Cerebellar nuclear complex (tissue), 1 donor: ENCODE data around the gene VAV3.
"Not testable (repeated sequence)": the region's sequence is repeated elsewhere in the genome, so short reads cannot be mapped to it uniquely, and the experiment has no call there.

ENCODE experiments used
- DNase-seq, 2 experiments: peaks; one replicate each; lab custom pipeline; 2025; lab: John Stamatoyannopoulos, UW

Gene VAV3

GRCh38 chr1:107739651-107740050, 225.3 kb downstream of the VAV3 start:
- DNase-seq = no peak

- DNase-seq = no peak
These were observed 225.8 kb downstream of the VAV3 start for GRCh38 chr1:107739201-107739600.

- not testable (repeated sequence) for DNase-seq
These were observed 231.6 kb downstream of the VAV3 start for GRCh38 chr1:107733401-107733800.

GRCh38 chr1:107727866-107728265, 237.1 kb downstream of the VAV3 start:
- no peak for DNase-seq

GRCh38 chr1:107726860-107727259, 238.1 kb downstream of the VAV3 start:
- DNase-seq = no peak

- DNase-seq = no peak
These were observed 240.3 kb downstream of the VAV3 start for GRCh38 chr1:107724648-107725047.

GRCh38 chr1:107720210-107720609, 244.8 kb downstream of the VAV3 start:
- not testable (repeated sequence) for DNase-seq

GRCh38 chr1:107710005-107710404, 255.0 kb downstream of the VAV3 start:
- no peak for DNase-seq

- no peak for DNase-seq
These were observed 257.9 kb downstream of the VAV3 start for GRCh38 chr1:107707111-107707510.

GRCh38 chr1:107706182-107706581, 258.8 kb downstream of the VAV3 start:
- DNase-seq = peak in 1 of 2 experiments; percentile 34

GRCh38 chr1:107704911-107705310, 260.1 kb downstream of the VAV3 start:
- no peak for DNase-seq

GRCh38 chr1:107702946-107703571, 261.9 kb downstream of the VAV3 start:
- DNase-seq = no peak

GRCh38 chr1:107700651-107701050, 264.3 kb downstream of the VAV3 start:
- DNase-seq = not testable (repeated sequence)

GRCh38 chr1:107698161-107698560, 266.8 kb downstream of the VAV3 start:
- no peak for DNase-seq

GRCh38 chr1:107695341-107695740, 269.6 kb downstream of the VAV3 start:
- no peak for DNase-seq

GRCh38 chr1:107692580-107693345, 272.2 kb downstream of the VAV3 start:
- no peak for DNase-seq

GRCh38 chr1:107691540-107691939, 273.4 kb downstream of the VAV3 start:
- no peak for DNase-seq

GRCh38 chr1:107690491-107690890, 274.5 kb downstream of the VAV3 start:
- DNase-seq = no peak

- no peak for DNase-seq
These were observed 275.2 kb downstream of the VAV3 start for GRCh38 chr1:107689733-107690132.

- no peak for DNase-seq
These were observed 275.8 kb downstream of the VAV3 start for GRCh38 chr1:107689159-107689558.

GRCh38 chr1:107687849-107688753, 276.9 kb downstream of the VAV3 start:
- DNase-seq = no peak

GRCh38 chr1:107683683-107684082, 281.3 kb downstream of the VAV3 start:
- no peak for DNase-seq
